Thyroid gland (tissue), 4 donors: ENCODE results near the gene SELENBP1. TPM values are rescaled to one million over a fixed set of nuclear protein-coding genes. Genes with fewer than 3 reads are reported as not detected.

Experiments
- DNase-seq, 2 donors: peaks; one replicate each; pipeline ENCODE4 v3.0.0-alpha.2; 2019
- H3K27ac ChIP-seq, 3 donors: fragments of 200-600 bp; sonication (generic); 1 replicate in 2 of 3; 2 replicates in 1 of 3; pipeline ENCODE4 v1.5.1; 2016 to 2019; ENCODE audit warnings: mild to moderate bottlenecking in 1 of 3, moderate library complexity in 1 of 3
- H3K27me3 ChIP-seq: fragments of 200-600 bp; sonication (generic); one replicate; pipeline ENCODE4 v1.5.1; 2019
- H3K36me3 ChIP-seq, 2 donors: fragments of 200-600 bp; sonication (generic); one replicate each; pipeline ENCODE4 v1.5.1; 2016 to 2019
- H3K4me1 ChIP-seq, 2 donors: fragments of 200-600 bp; sonication (generic); one replicate each; pipeline ENCODE4 v1.5.1; 2017 to 2019
- H3K4me3 ChIP-seq, 3 donors: fragments of 200-600 bp; sonication (generic); replicated peaks in 1 of 3; 1 replicate in 2 of 3; 2 replicates in 1 of 3; pipeline ENCODE4 v1.5.1; 2016; ENCODE audit warnings: mild to moderate bottlenecking in 1 of 3
- H3K9me3 ChIP-seq: fragments of 200-600 bp; sonication (generic); one replicate; pipeline ENCODE4 v1.5.1; 2017
- POLR2A ChIP-seq, 2 donors: fragments of 450-650 bp; IDR thresholded peaks; one replicate each; pipeline ENCODE4 v1.6.1; 2017; ENCODE audit warnings: antibody characterized with exemption in 2 of 2, mild to moderate bottlenecking in 2 of 2, moderate library complexity in 1 of 2
- WGBS, 2 donors: methylation state at CpG; one replicate each; pipeline ENCODE4 v1.1.5; 2017; 5-methylcytosine and 5-hydroxymethylcytosine counted together
- intact Hi-C: fragments of 100-400 bp; cut with DNase I; formaldehyde crosslinking; loops from one replicate; pipeline ENCODE4 v1.15.1; 2023
- total RNA-seq, 4 donors: library from RNA; depleted of rRNA; stranded (reverse); fragments of >200 nt; gene quantifications; one replicate each; pipeline ENCODE4 v1.2.3, GENCODE V29; 2016
- TF ChIP-seq, protein P1 (sequence below), 6 experiments: fragments of 200-600 bp in 3 of 6; fragments of 450-650 bp in 3 of 6; sonication (generic) in 3 of 6; IDR thresholded peaks; one replicate each; pipeline ENCODE4 v1.5.1; 2016 to 2019; ENCODE audit warnings: antibody characterized with exemption in 6 of 6, mild to moderate bottlenecking in 2 of 6, inconsistent platforms in 1 of 6, moderate library complexity in 1 of 6

The SELENBP1 gene
- 100 to 1,000 TPM; 151 to 513 (median 310) TPM for total RNA-seq

- TF ChIP-seq, protein P1, sequence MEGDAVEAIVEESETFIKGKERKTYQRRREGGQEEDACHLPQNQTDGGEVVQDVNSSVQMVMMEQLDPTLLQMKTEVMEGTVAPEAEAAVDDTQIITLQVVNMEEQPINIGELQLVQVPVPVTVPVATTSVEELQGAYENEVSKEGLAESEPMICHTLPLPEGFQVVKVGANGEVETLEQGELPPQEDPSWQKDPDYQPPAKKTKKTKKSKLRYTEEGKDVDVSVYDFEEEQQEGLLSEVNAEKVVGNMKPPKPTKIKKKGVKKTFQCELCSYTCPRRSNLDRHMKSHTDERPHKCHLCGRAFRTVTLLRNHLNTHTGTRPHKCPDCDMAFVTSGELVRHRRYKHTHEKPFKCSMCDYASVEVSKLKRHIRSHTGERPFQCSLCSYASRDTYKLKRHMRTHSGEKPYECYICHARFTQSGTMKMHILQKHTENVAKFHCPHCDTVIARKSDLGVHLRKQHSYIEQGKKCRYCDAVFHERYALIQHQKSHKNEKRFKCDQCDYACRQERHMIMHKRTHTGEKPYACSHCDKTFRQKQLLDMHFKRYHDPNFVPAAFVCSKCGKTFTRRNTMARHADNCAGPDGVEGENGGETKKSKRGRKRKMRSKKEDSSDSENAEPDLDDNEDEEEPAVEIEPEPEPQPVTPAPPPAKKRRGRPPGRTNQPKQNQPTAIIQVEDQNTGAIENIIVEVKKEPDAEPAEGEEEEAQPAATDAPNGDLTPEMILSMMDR (IDR thresholded peaks at IDR 0.05) = no peak
- TF ChIP-seq POLR2A (IDR thresholded peaks at IDR 0.05) = peak; percentile 90 to 98
- Histone ChIP-seq H3K4me1 (peaks cover 48 to 56% of the 10 kb centered on the region in 2 donors), H3K36me3 (no peaks in the 10 kb centered on the region), H3K4me3 (peak within 1 kb of the TSS; percentile 18 to 50 (median 40)), H3K27me3 (no peaks in the 10 kb centered on the region), H3K9me3 (no peaks in the 10 kb centered on the region), H3K27ac (peak within 1 kb of the TSS; percentile 84 to 90 (median 88))
- intact Hi-C loops = no loop called here
- DNase-seq = peak; percentile 97
- 11 to 30% methylated on average over 10 of the region's 11 CpGs for WGBS, 2 donors
These were observed at the start of gene SELENBP1 for GRCh38 chr1:151372058-151372934. SELENBP1 (minus strand) TSS chr1:151372705; CDS start chr1:151372641, 64 bp downstream.

GRCh38 chr1:151419819-151420218 is 47.3 kb upstream of the SELENBP1 start:
- intact Hi-C loops = no loop called here
- peaks cover 33 to 56% of the 10 kb centered on the region in 2 donors for H3K36me3 ChIP-seq
- WGBS, 2 donors = 83 to 97% methylated on average over 5 of the region's 5 CpGs

DNA sequence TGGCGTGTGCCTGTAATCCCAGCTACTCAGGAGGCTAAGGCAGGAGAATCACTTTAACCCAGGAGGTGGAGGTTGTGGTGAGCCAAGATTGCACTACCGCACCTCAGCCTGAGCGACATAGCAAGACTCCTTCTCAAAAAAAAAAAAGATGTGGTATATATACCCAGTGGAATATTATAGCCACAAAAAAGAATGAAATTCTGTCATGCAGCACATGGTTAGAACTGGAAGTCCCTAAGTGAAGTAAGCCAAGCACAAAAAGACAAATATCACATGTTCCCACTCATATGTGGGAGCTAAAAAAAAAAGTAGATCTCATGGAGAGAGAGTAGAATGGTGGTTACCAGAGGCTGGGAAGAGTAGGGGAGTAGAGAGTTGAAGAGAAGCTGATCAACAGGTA is 45.6 kb upstream of the SELENBP1 start:
- H3K9me3 ChIP-seq = no peaks in the 10 kb centered on the region
- H3K4me3 ChIP-seq = no peak overlapping the region
- WGBS, 2 donors = 96 to 98% methylated on average over 3 of the region's 3 CpGs
- intact Hi-C loops = no loop called here
- DNase-seq = no peak
- H3K27me3 ChIP-seq = no peaks in the 10 kb centered on the region
- H3K4me1 ChIP-seq = no peaks in the 10 kb centered on the region
- TF ChIP-seq, protein P1 (IDR thresholded peaks at IDR 0.05) = no peak
- TF ChIP-seq POLR2A (IDR thresholded peaks at IDR 0.05) = no peak
- H3K36me3 ChIP-seq = peaks cover 26 to 43% of the 10 kb centered on the region in 2 donors
- no peak overlapping the region for H3K27ac ChIP-seq

More at GRCh38 chr1:151419819-151420218, 47.3 kb upstream of the SELENBP1 start:
- no peak for DNase-seq
- H3K4me1 ChIP-seq = peaks cover 0 to 1% of the 10 kb centered on the region in 2 donors
- no peak for TF ChIP-seq POLR2A (IDR thresholded peaks at IDR 0.05)
- TF ChIP-seq, protein P1 (IDR thresholded peaks at IDR 0.05) = no peak
- no peaks in the 10 kb centered on the region for H3K27me3 ChIP-seq
- no peaks in the 10 kb centered on the region for H3K9me3 ChIP-seq
- H3K4me3 ChIP-seq = no peak overlapping the region
- no peak overlapping the region for H3K27ac ChIP-seq

GRCh38 chr1:151416231-151416630 is 43.7 kb upstream of the SELENBP1 start:
- intact Hi-C loops = no loop called here
- WGBS, 2 donors = 95 to 99% methylated on average over 4 of the region's 4 CpGs

More at GRCh38 chr1:151416231-151416630, 43.7 kb upstream of the SELENBP1 start:
- no peak for TF ChIP-seq POLR2A (IDR thresholded peaks at IDR 0.05)
- TF ChIP-seq, protein P1 (IDR thresholded peaks at IDR 0.05) = no peak
- no peak overlapping the region for H3K4me3 ChIP-seq
- peaks cover 19 to 34% of the 10 kb centered on the region in 2 donors for H3K36me3 ChIP-seq
- H3K27me3 ChIP-seq = no peaks in the 10 kb centered on the region
- DNase-seq = no peak
- H3K4me1 ChIP-seq = no peaks in the 10 kb centered on the region
- H3K27ac ChIP-seq = no peak overlapping the region
- no peaks in the 10 kb centered on the region for H3K9me3 ChIP-seq
